CD14-positive monocyte (primary cell): ENCODE data around the gene SERTAD3. TPM values are rescaled to one million over a fixed set of nuclear protein-coding genes. Genes with fewer than 3 reads are reported as not detected.

Source experiments
- DNase-seq, 3 donors: peaks; one replicate each; pipeline ENCODE4 v3.0.0-alpha.2; 2011 to 2022
- H2AFZ ChIP-seq: 2 replicates; pipeline ENCODE4 v1.6.0; 2012; ENCODE audit warnings: mild to moderate bottlenecking, low read depth, low read length, inconsistent platforms; ENCODE audit not compliant: insufficient read depth, poor library complexity, severe bottlenecking
- H3K27ac ChIP-seq, 2 donors: 1 replicate in 1 of 2; 2 replicates in 1 of 2; pipeline ENCODE4 v1.5.1; 2012 to 2013; ENCODE audit warnings: low read length in 2 of 2, control low read depth in 1 of 2, inconsistent platforms in 1 of 2, low read depth in 1 of 2, mild to moderate bottlenecking in 1 of 2
- H3K27me3 ChIP-seq, 2 donors: one replicate each; pipeline versions ENCODE4 v1.6.0 to v1.6.1; 2011 to 2013; ENCODE audit warnings: low read length in 2 of 2; ENCODE audit not compliant: control insufficient read depth in 2 of 2, insufficient read depth in 2 of 2
- H3K36me3 ChIP-seq, 2 donors: replicated peaks in 1 of 2; 1 replicate in 1 of 2; 2 replicates in 1 of 2; pipeline versions ENCODE4 v1.5.1 to v1.6.1; 2012 to 2013; ENCODE audit warnings: low read length in 2 of 2, control low read depth in 1 of 2, inconsistent platforms in 1 of 2, mild to moderate bottlenecking in 1 of 2; ENCODE audit not compliant: insufficient read depth in 2 of 2, control insufficient read depth in 1 of 2
- H3K4me1 ChIP-seq, 2 donors: 1 replicate in 1 of 2; 2 replicates in 1 of 2; pipeline versions ENCODE4 v1.5.1 to v1.6.1; 2012 to 2013; ENCODE audit warnings: low read length in 2 of 2, control low read depth in 1 of 2, inconsistent platforms in 1 of 2, mild to moderate bottlenecking in 1 of 2, moderate library complexity in 1 of 2; ENCODE audit not compliant: insufficient read depth in 2 of 2, control insufficient read depth in 1 of 2
- H3K4me2 ChIP-seq: replicated peaks from 2 replicates; pipeline ENCODE3; 2012; ENCODE audit warnings: low read length, moderate library complexity, mild to moderate bottlenecking; ENCODE audit not compliant: poor library complexity, severe bottlenecking; ENCODE audit errors: extremely low read depth
- H3K4me3 ChIP-seq, 3 experiments: fragments of 200-600 bp in 1 of 3; sonication (generic) in 1 of 3; replicated peaks in 1 of 3; 1 replicate in 2 of 3; 2 replicates in 1 of 3; pipeline ENCODE4 v1.5.1; 2011 to 2013; ENCODE audit warnings: low read length in 3 of 3, mild to moderate bottlenecking in 3 of 3, control low read depth in 2 of 3, low read depth in 2 of 3, inconsistent platforms in 1 of 3, moderate library complexity in 1 of 3
- H3K79me2 ChIP-seq: 2 replicates; pipeline ENCODE4 v1.6.0; 2012; ENCODE audit warnings: mild to moderate bottlenecking, control low read depth, inconsistent platforms, low read length, moderate library complexity; ENCODE audit not compliant: insufficient read depth
- H3K9ac ChIP-seq: 2 replicates; pipeline ENCODE4 v1.6.0; 2017; ENCODE audit warnings: low read length, mild to moderate bottlenecking; ENCODE audit not compliant: insufficient read depth, poor library complexity, severe bottlenecking
- H3K9me3 ChIP-seq, 2 donors: replicated peaks in 1 of 2; 1 replicate in 1 of 2; 2 replicates in 1 of 2; pipeline versions ENCODE4 v1.5.1 to v1.6.1; 2012 to 2013; ENCODE audit warnings: low read length in 2 of 2, control low read depth in 1 of 2; ENCODE audit not compliant: control insufficient read depth in 1 of 2, insufficient read depth in 1 of 2
- H4K20me1 ChIP-seq: 2 replicates; pipeline ENCODE4 v1.6.0; 2012; ENCODE audit warnings: mild to moderate bottlenecking, low read length, control low read depth, moderate library complexity; ENCODE audit not compliant: insufficient read depth
- H3K27ac Mint-ChIP-seq, 7 donors: one replicate each; pipeline ENCODE4 v1.8.0; 2020; ENCODE audit warnings: mild to moderate bottlenecking in 7 of 7, mixed read lengths in 7 of 7, moderate library complexity in 6 of 7, inconsistent platforms in 2 of 7
- H3K27me3 Mint-ChIP-seq, 3 donors: one replicate each; pipeline ENCODE4 v1.8.0; 2021 to 2022; ENCODE audit warnings: low read depth in 3 of 3, mild to moderate bottlenecking in 3 of 3, mixed read lengths in 3 of 3, moderate library complexity in 3 of 3, inconsistent platforms in 1 of 3
- H3K36me3 Mint-ChIP-seq, 2 donors: one replicate each; pipeline ENCODE4 v1.8.0; 2020; ENCODE audit warnings: mixed read lengths in 2 of 2, inconsistent platforms in 1 of 2, mild to moderate bottlenecking in 1 of 2
- H3K4me1 Mint-ChIP-seq: one replicate; pipeline ENCODE4 v1.8.0; 2020; ENCODE audit warnings: mild to moderate bottlenecking, mixed read lengths
- H3K4me3 Mint-ChIP-seq, 2 donors: one replicate each; pipeline ENCODE4 v1.8.0; 2020; ENCODE audit warnings: mild to moderate bottlenecking in 2 of 2, mixed read lengths in 2 of 2, moderate library complexity in 1 of 2
- H3K9me3 Mint-ChIP-seq, 7 donors: one replicate each; pipeline ENCODE4 v1.8.0; 2020 to 2022; ENCODE audit warnings: mixed read lengths in 7 of 7, mild to moderate bottlenecking in 6 of 7, moderate library complexity in 6 of 7, inconsistent platforms in 2 of 7
- CTCF ChIP-seq: fragments of 200-600 bp; IDR thresholded peaks from one replicate; pipeline ENCODE4 v1.8.0; 2022; ENCODE audit warnings: antibody characterized with exemption, mild to moderate bottlenecking
- WGBS: methylation state at CpG from one replicate; pipeline ENCODE4 v1.1.5; 2013; ENCODE audit warnings: missing lambda C conversion rate; ENCODE audit not compliant: insufficient coverage; 5-methylcytosine and 5-hydroxymethylcytosine counted together
- intact Hi-C, 2 donors: fragments of 100-400 bp; cut with micrococcal nuclease; formaldehyde crosslinking; loops; one replicate each; pipeline versions ENCODE4 v1.15.0 to v1.15.1; 2023
- polyA plus RNA-seq, 3 donors: library from polyadenylated mRNA; depleted of rRNA in 1 of 3; unstranded in 2 of 3; stranded (reverse) in 1 of 3; fragments of 300-500 nt in 2 of 3; fragments of >200 nt in 1 of 3; fragmentation: Illumina TruSeq in 2 of 3; gene quantifications; 1 replicate in 2 of 3; 2 replicates in 1 of 3; pipeline ENCODE4 v1.2.3, GENCODE V29; 2012 to 2021

Gene SERTAD3
- polyA plus RNA-seq, 3 donors = 30.4 to 57.2 (median 49.4) TPM

GRCh38 chr19:40423938-40424337 is 20.2 kb downstream of the SERTAD3 start:
- WGBS = no CpG with 5 or more reads among the region's 6 CpGs
- H3K36me3 Mint-ChIP-seq = peaks cover 14 to 15% of the 10 kb centered on the region in 2 donors
- no peaks in the 10 kb centered on the region for H3K9me3 Mint-ChIP-seq
- peak overlapping the region in 1 of 2 donors; percentile 42 for H3K4me3 Mint-ChIP-seq
- H3K4me1 Mint-ChIP-seq = peaks cover 25% of the 10 kb centered on the region
- H3K27ac ChIP-seq = no peak overlapping the region
- no peak overlapping the region for H3K9ac ChIP-seq
- no peak overlapping the region for H2AFZ ChIP-seq
- intact Hi-C loops = loop anchor here in 1 of 2 donors (10.0 kb wide), 1 partner anchor 119 kb away; no protein-coding TSS in a partner anchor
- H3K9me3 ChIP-seq = no peaks in the 10 kb centered on the region
- H3K36me3 ChIP-seq = peaks cover 12 to 13% of the 10 kb centered on the region in 2 donors
- peak overlapping the region in 1 of 3 experiments; percentile 94 for H3K4me3 ChIP-seq
- H3K4me1 ChIP-seq = peaks cover 19 to 31% of the 10 kb centered on the region in 2 donors
- peaks cover 22% of the 10 kb centered on the region for H4K20me1 ChIP-seq
- TF ChIP-seq CTCF = no peak
- peaks cover 0 to 7% (median 0%) of the 10 kb centered on the region in 3 donors for H3K27me3 Mint-ChIP-seq
- H3K79me2 ChIP-seq = peaks cover 37% of the 10 kb centered on the region
- no peak for DNase-seq
- no peak overlapping the region for H3K27ac Mint-ChIP-seq
- peak overlapping the region; percentile 83 for H3K4me2 ChIP-seq
- no peaks in the 10 kb centered on the region for H3K27me3 ChIP-seq

GRCh38 chr19:40422748-40423566 is 21.2 kb downstream of the SERTAD3 start:
- Mint-ChIP-seq H3K36me3 (peaks cover 14 to 15% of the 10 kb centered on the region in 2 donors), H3K27me3 (peaks cover 0 to 5% (median under 1%) of the 10 kb centered on the region in 3 donors), H3K27ac (peak overlapping the region in 2 of 7 donors; percentile 62 to 95), H3K4me3 (no peak overlapping the region), H3K9me3 (no peaks in the 10 kb centered on the region), H3K4me1 (peaks cover 30% of the 10 kb centered on the region)
- H3K27ac ChIP-seq = no peak overlapping the region
- no peak overlapping the region for H3K9ac ChIP-seq
- peaks cover 37% of the 10 kb centered on the region for H3K79me2 ChIP-seq
- peaks cover 22% of the 10 kb centered on the region for H4K20me1 ChIP-seq
- H3K4me1 ChIP-seq = peaks cover 19 to 36% of the 10 kb centered on the region in 2 donors
- intact Hi-C loops = loop anchor here in 1 of 2 donors (10.0 kb wide), 1 partner anchor 118 kb away; no protein-coding TSS in a partner anchor
- H3K27me3 ChIP-seq = no peaks in the 10 kb centered on the region
- no peaks in the 10 kb centered on the region for H3K9me3 ChIP-seq
- H3K4me2 ChIP-seq = no peak overlapping the region
- H3K36me3 ChIP-seq = peaks cover 12 to 13% of the 10 kb centered on the region in 2 donors
- H3K4me3 ChIP-seq = no peak overlapping the region
- no peak overlapping the region for H2AFZ ChIP-seq
- no peak for TF ChIP-seq CTCF
- WGBS = 96% methylated on average over 25 of the region's 31 CpGs
- no peak for DNase-seq
